IMR-90 (cell line): Measurements from ENCODE around the gene RSF1. TPM values are rescaled to one million over a fixed set of nuclear protein-coding genes. Genes with fewer than 3 reads are reported as not detected.

Experiments used
- ATAC-seq: fragments of 200-7000 bp; cut with Tn5 transposase; 2 replicates; pipeline ENCODE4 v1.9.1; 2020; ENCODE audit warnings: low read depth, mild to moderate bottlenecking, moderate library complexity
- BruUV-seq: library from RNA; stranded (reverse); fragments of 400-500 nt; replicated peaks from 2 replicates; lab custom pipeline; 2021; lab: Mats Ljungman, UMichigan
- CTCF ChIA-PET: fragments of 300-600 bp; formaldehyde crosslinking; extraction: SDS; loops from one replicate; lab custom pipeline; 2021; ENCODE audit warnings: antibody characterized with exemption; lab: Yijun Ruan, JAX
- POLR2A ChIA-PET: fragments of 300-600 bp; sonication (Branson Sonifier 250); formaldehyde crosslinking; loops from one replicate; lab custom pipeline; 2022; ENCODE audit warnings: antibody characterized with exemption; ENCODE audit not compliant: unreplicated experiment; lab: Charles Lee
- DNase-seq: peaks from one replicate; pipeline ENCODE4 v3.0.0; 2013
- H2AFZ ChIP-seq: replicated peaks from 2 replicates; pipeline ENCODE3; 2013; ENCODE audit warnings: low read length, mild to moderate bottlenecking; ENCODE audit not compliant: poor library complexity
- H2AK5ac ChIP-seq: 2 replicates; pipeline ENCODE4 v1.6.1; 2013; ENCODE audit warnings: low read depth, low read length, inconsistent platforms
- H2AK9ac ChIP-seq: replicated peaks from 2 replicates; pipeline ENCODE3; 2013; ENCODE audit warnings: mild to moderate bottlenecking, low read depth, low read length, moderate library complexity; ENCODE audit not compliant: poor library complexity
- H2BK120ac ChIP-seq: 2 replicates; pipeline ENCODE4 v1.6.1; 2013; ENCODE audit warnings: low read depth, low read length, inconsistent platforms
- H2BK15ac ChIP-seq: 3 replicates; pipeline ENCODE4 v1.6.1; 2013; ENCODE audit warnings: low read depth, low read length, inconsistent platforms
- H2BK20ac ChIP-seq: 2 replicates; pipeline ENCODE4 v1.6.1; 2013; ENCODE audit warnings: low read depth, mild to moderate bottlenecking, inconsistent platforms, low read length, moderate library complexity
- H2BK5ac ChIP-seq: 2 replicates; pipeline ENCODE4 v1.6.1; 2013; ENCODE audit warnings: mild to moderate bottlenecking, low read depth, low read length, inconsistent platforms; ENCODE audit not compliant: poor library complexity, severe bottlenecking
- H3K14ac ChIP-seq: replicated peaks from 2 replicates; pipeline ENCODE4 v1.6.1; 2013; ENCODE audit warnings: low read depth, low read length, inconsistent platforms
- H3K18ac ChIP-seq: 2 replicates; pipeline ENCODE4 v1.6.1; 2013; ENCODE audit warnings: low read depth, low read length, control low read depth
- H3K23ac ChIP-seq: 2 replicates; pipeline ENCODE4 v1.6.1; 2013; ENCODE audit warnings: low read depth, low read length, inconsistent platforms
- H3K27ac ChIP-seq: 2 replicates; pipeline ENCODE4 v1.5.1; 2013; ENCODE audit warnings: mild to moderate bottlenecking, control low read depth, low read length; ENCODE audit not compliant: insufficient read depth
- H3K27me3 ChIP-seq: 2 replicates; pipeline ENCODE4 v1.6.1; 2013; ENCODE audit warnings: low read length; ENCODE audit not compliant: control insufficient read depth, insufficient read depth
- H3K36me3 ChIP-seq: 2 replicates; pipeline ENCODE4 v1.6.1; 2013; ENCODE audit warnings: low read length, mixed read lengths; ENCODE audit not compliant: control insufficient read depth, insufficient read depth
- H3K4ac ChIP-seq: 2 replicates; pipeline ENCODE4 v1.6.1; 2013; ENCODE audit warnings: low read depth, low read length, inconsistent platforms
- H3K4me1 ChIP-seq: 2 replicates; pipeline ENCODE4 v1.6.1; 2013; ENCODE audit warnings: low read length, mixed read lengths; ENCODE audit not compliant: control insufficient read depth, insufficient read depth
- H3K4me2 ChIP-seq: 2 replicates; pipeline ENCODE4 v1.6.1; 2013; ENCODE audit warnings: low read depth, mild to moderate bottlenecking, control low read depth, low read length, moderate library complexity
- H3K4me3 ChIP-seq: 2 replicates; pipeline ENCODE4 v1.5.1; 2013; ENCODE audit warnings: low read depth, mild to moderate bottlenecking, control low read depth, low read length, moderate library complexity; ENCODE audit not compliant: insufficient read depth
- H3K56ac ChIP-seq: 2 replicates; pipeline ENCODE4 v1.6.1; 2013; ENCODE audit warnings: low read length, inconsistent platforms; ENCODE audit not compliant: insufficient read depth; ENCODE audit errors: extremely low read depth
- H3K79me1 ChIP-seq, 2 experiments: 2 replicates each; pipeline ENCODE4 v1.6.1; 2013; ENCODE audit warnings: low read length in 2 of 2, inconsistent platforms in 1 of 2, low read depth in 1 of 2
- H3K9ac ChIP-seq: 2 replicates; pipeline ENCODE4 v1.6.1; 2013; ENCODE audit warnings: low read depth, low read length, control low read depth
- H3K9me1 ChIP-seq: 2 replicates; pipeline ENCODE4 v1.6.1; 2013; ENCODE audit warnings: low read length, inconsistent platforms; ENCODE audit not compliant: insufficient read depth
- H3K9me3 ChIP-seq: 2 replicates; pipeline ENCODE4 v1.6.1; 2013; ENCODE audit warnings: low read length; ENCODE audit not compliant: control insufficient read depth, insufficient read depth
- H4K20me1 ChIP-seq: 2 replicates; pipeline ENCODE4 v1.6.1; 2013; ENCODE audit warnings: low read length, inconsistent platforms; ENCODE audit not compliant: insufficient read depth
- H4K5ac ChIP-seq: 2 replicates; pipeline ENCODE4 v1.6.1; 2013; ENCODE audit warnings: mild to moderate bottlenecking, low read depth, low read length, control low read depth
- H4K8ac ChIP-seq, 2 experiments: 2 replicates each; pipeline ENCODE4 v1.6.1; 2013; ENCODE audit warnings: low read depth in 2 of 2, low read length in 2 of 2, control low read depth in 1 of 2, inconsistent platforms in 1 of 2
- H4K91ac ChIP-seq: 2 replicates; pipeline ENCODE4 v1.6.1; 2013; ENCODE audit warnings: low read depth, low read length, inconsistent platforms; ENCODE audit not compliant: insufficient read depth
- FOS ChIP-seq: fragments of 150-350 bp; IDR thresholded peaks from 2 replicates; pipeline ENCODE4 v1.6.1; 2016; ENCODE audit warnings: low read depth, low read length
- RFX5 ChIP-seq: IDR thresholded peaks from 2 replicates; pipeline ENCODE4 v1.8.0; 2012; ENCODE audit warnings: low read depth, mild to moderate bottlenecking, low read length, moderate library complexity
- WGBS, 2 experiments: methylation state at CpG; one replicate each; pipeline versions ENCODE4 v1.1.5 to v1.1.7; 2013; ENCODE audit warnings: missing lambda C conversion rate in 2 of 2; ENCODE audit not compliant: insufficient read length in 1 of 2; ENCODE audit errors: extremely low coverage in 2 of 2; 5-methylcytosine and 5-hydroxymethylcytosine counted together
- dilution Hi-C: fragments of 300-500 bp; cut with HindIII; formaldehyde crosslinking; loops from one replicate; pipeline ENCODE4 v1.14.3; 2018; ENCODE audit warnings: low sequenced_read_pairs; ENCODE audit not compliant: unreplicated experiment
- in situ Hi-C: fragments of 300-500 bp; cut with MboI; formaldehyde crosslinking; loops from 3 replicates; pipeline ENCODE4 v1.14.3; 2019; ENCODE audit warnings: low sequenced_read_pairs, inconsistent platforms, mixed read lengths
- intact Hi-C: fragments of 100-400 bp; cut with micrococcal nuclease; formaldehyde crosslinking; loops from 2 replicates; pipeline ENCODE4 v1.10.0; 2022
- polyA plus RNA-seq, 3 experiments: library from polyadenylated mRNA; depleted of rRNA; stranded (reverse); fragments of >200 nt; gene quantifications; 2 replicates each; pipeline ENCODE4 v1.2.3, GENCODE V29; 2012; ENCODE audit warnings: low replicate concordance in 1 of 3
- total RNA-seq: library from RNA; depleted of rRNA; stranded (reverse); fragments of >200 nt; gene quantifications from 2 replicates; pipeline ENCODE4 v1.2.3, GENCODE V29; 2012
- TF ChIP-seq, protein P1 (sequence below): conservative IDR thresholded peaks from 2 replicates; pipeline ENCODE4 v1.5.1; 2012; ENCODE audit warnings: mild to moderate bottlenecking, low read depth, low read length, improper control_type of control experiment

Gene RSF1
- total and polyA plus RNA-seq, 2 of the 4 experiments (the other 2 are of a cell fraction): 13.9 to 18.5 TPM

GRCh38 chr11:77750394-77751156 is 69.9 kb downstream of the RSF1 start:
- Histone ChIP-seq H4K91ac (no peak overlapping the region), H2BK20ac (no peak overlapping the region), H3K18ac (no peak overlapping the region), H3K14ac (no peak overlapping the region), H3K27me3 (no peaks in the 10 kb centered on the region), H3K9me1 (peaks cover 5% of the 10 kb centered on the region; the same call in 1 of the 2 replicates), H3K23ac (no peak overlapping the region), H2BK15ac (no peak overlapping the region), H2BK120ac (no peak overlapping the region), H3K9me3 (no peaks in the 10 kb centered on the region), H4K20me1 (peaks cover 31% of the 10 kb centered on the region), H3K9ac (no peak overlapping the region), H3K4ac (no peak overlapping the region), H3K4me2 (no peak overlapping the region), H3K56ac (no peak overlapping the region), H3K4me3 (no peak overlapping the region), H2AFZ (no peak overlapping the region), H4K5ac (no peak overlapping the region), H4K8ac (no peak overlapping the region), H2AK9ac (no peak overlapping the region), H3K79me1 (peaks cover 43 to 66% of the 10 kb centered on the region in 2 experiments), H2BK5ac (no peak overlapping the region), H2AK5ac (no peak overlapping the region), H3K27ac (no peak overlapping the region), H3K36me3 (peaks cover 13% of the 10 kb centered on the region; the same call in 1 of the 2 replicates), H3K4me1 (peaks cover 13% of the 10 kb centered on the region)
- intact Hi-C loops (no loop called here), dilution Hi-C loops (no loop called here), in situ Hi-C loops (no loop called here)
- BruUV-seq: no TSS peak
- TF ChIP-seq FOS (no peak), RFX5 (no peak)
- TF ChIP-seq, protein P1, sequence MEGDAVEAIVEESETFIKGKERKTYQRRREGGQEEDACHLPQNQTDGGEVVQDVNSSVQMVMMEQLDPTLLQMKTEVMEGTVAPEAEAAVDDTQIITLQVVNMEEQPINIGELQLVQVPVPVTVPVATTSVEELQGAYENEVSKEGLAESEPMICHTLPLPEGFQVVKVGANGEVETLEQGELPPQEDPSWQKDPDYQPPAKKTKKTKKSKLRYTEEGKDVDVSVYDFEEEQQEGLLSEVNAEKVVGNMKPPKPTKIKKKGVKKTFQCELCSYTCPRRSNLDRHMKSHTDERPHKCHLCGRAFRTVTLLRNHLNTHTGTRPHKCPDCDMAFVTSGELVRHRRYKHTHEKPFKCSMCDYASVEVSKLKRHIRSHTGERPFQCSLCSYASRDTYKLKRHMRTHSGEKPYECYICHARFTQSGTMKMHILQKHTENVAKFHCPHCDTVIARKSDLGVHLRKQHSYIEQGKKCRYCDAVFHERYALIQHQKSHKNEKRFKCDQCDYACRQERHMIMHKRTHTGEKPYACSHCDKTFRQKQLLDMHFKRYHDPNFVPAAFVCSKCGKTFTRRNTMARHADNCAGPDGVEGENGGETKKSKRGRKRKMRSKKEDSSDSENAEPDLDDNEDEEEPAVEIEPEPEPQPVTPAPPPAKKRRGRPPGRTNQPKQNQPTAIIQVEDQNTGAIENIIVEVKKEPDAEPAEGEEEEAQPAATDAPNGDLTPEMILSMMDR: no peak
- CTCF ChIA-PET: no interaction called here
- POLR2A ChIA-PET: no interaction called here
- WGBS, 2 experiments: no CpG with 5 or more reads among the region's 6 CpGs
- DNase-seq (no peak), ATAC-seq (no peak)
